ENCODE measurements around the gene NLRP6. TPM values are rescaled to one million over a fixed set of nuclear protein-coding genes. Genes with fewer than 3 reads are reported as not detected.

Gene NLRP6
- total RNA-seq, 1 experiment from 2014 or later: not detected

- H3K27me3 ChIP-seq (ENCODE audit: insufficient read depth, low read length): no peaks in the 10 kb centered on the region
- H2AFZ ChIP-seq (ENCODE audit: low read length): no peak overlapping the region
- no peak for TF ChIP-seq CTCF (conservative IDR thresholded peaks at IDR 0.05)
- no peak overlapping the region for H3T11ph ChIP-seq (ENCODE audit: low read length)
- no peak overlapping the region for H3K4ac ChIP-seq (ENCODE audit: low read depth, low read length)
- no peak overlapping the region for H2BK20ac ChIP-seq (ENCODE audit: low read depth, low read length, poor library complexity, severe bottlenecking)
- H2BK15ac ChIP-seq (ENCODE audit: low read depth, low read length): no peak overlapping the region
- WGBS (ENCODE audit: extremely low coverage, insufficient read length, low lambda C conversion rate): no CpG with 5 or more reads among the region's 2 CpGs
- no peaks in the 10 kb centered on the region for H4K20me1 ChIP-seq (ENCODE audit: control insufficient read depth, insufficient read depth, insufficient read length)
- H3K23ac ChIP-seq (ENCODE audit: insufficient read length, low read depth, low read length): no peak overlapping the region
- no peaks in the 10 kb centered on the region for H3K79me2 ChIP-seq (ENCODE audit: insufficient read depth, low read length)
- no peak overlapping the region for H2BK5ac ChIP-seq (ENCODE audit: insufficient read length, low read length)
- H3K23me2 ChIP-seq (ENCODE audit: insufficient read length, low read depth, low read length, poor library complexity, severe bottlenecking): no peaks in the 10 kb centered on the region
- H3K9me3 ChIP-seq (ENCODE audit: control insufficient read depth, low read depth, low read length): no peaks in the 10 kb centered on the region
- H2BK12ac ChIP-seq (ENCODE audit: insufficient read length, low read depth, low read length): no peak overlapping the region
- H3K4me1 ChIP-seq (ENCODE audit: insufficient read depth, low read length): no peaks in the 10 kb centered on the region
- H3K56ac ChIP-seq (ENCODE audit: insufficient read length, low read depth, low read length): no peak overlapping the region
- H3K4me2 ChIP-seq (ENCODE audit: insufficient read depth, insufficient read length, low read length): no peak overlapping the region
- H3K14ac ChIP-seq (ENCODE audit: insufficient read depth, low read length): no peak overlapping the region
- Mint-ChIP-seq H3K4me3 (no peak overlapping the region), H3K4me1 (peaks cover 0 to 2% of the 10 kb centered on the region in 2 experiments; a peak in 2 of 4 replicates), H3K9me3 (peaks cover 0 to 1% of the 10 kb centered on the region in 2 experiments; a peak in 2 of 5 replicates), H3K27ac (no peak overlapping the region), H3K27me3 (ENCODE audit: low read depth) (no peaks in the 10 kb centered on the region; the same call in 1 of the 2 replicates), H3K36me3 (ENCODE audit: insufficient read depth in 1 of 3, low read depth in 3 of 3) (peaks cover 22 to 31% (median 26%) of the 10 kb centered on the region in 3 experiments)
- H3K18ac ChIP-seq (ENCODE audit: insufficient read length, low read depth, low read length): no peak overlapping the region
- no peak overlapping the region for H2AK5ac ChIP-seq (ENCODE audit: insufficient read length, low read length)
- no peak overlapping the region for H4K8ac ChIP-seq (replicated peaks; ENCODE audit: insufficient read length, low read depth, low read length)
- no peak overlapping the region for H4K5ac ChIP-seq (ENCODE audit: insufficient read length, low read depth, low read length)
- H3K9ac ChIP-seq (ENCODE audit: extremely low read depth, insufficient read length, low read length): no peak overlapping the region
- no peak overlapping the region for H2BK120ac ChIP-seq (ENCODE audit: low read depth, low read length, poor library complexity, severe bottlenecking)
- no peak overlapping the region for H4K91ac ChIP-seq (ENCODE audit: insufficient read length, low read depth, low read length)
- H3K27ac ChIP-seq (ENCODE audit: insufficient read length, low read depth, low read length): no peak overlapping the region
- no peak for DNase-seq
- H3K79me1 ChIP-seq (ENCODE audit: insufficient read depth, low read depth, low read length, poor library complexity, severe bottlenecking): no peaks in the 10 kb centered on the region
These were observed 22.4 kb upstream of the NLRP6 start for GRCh38 chr11:255816-256215.

Data from H9 (cell line).